Endothelial cell of umbilical vein (primary cell): ENCODE results near the gene TNFRSF19. TPM values are rescaled to one million over a fixed set of nuclear protein-coding genes. Genes with fewer than 3 reads are reported as not detected.

Experiments used
- BruUV-seq: library from RNA; stranded (reverse); fragments of 400-500 nt; replicated peaks from 2 replicates; lab custom pipeline; 2021; lab: Mats Ljungman, UMichigan
- CTCF ChIA-PET: fragments of 300-600, 350-600 bp; sonication (Branson Sonifier 250); formaldehyde crosslinking; loops from one replicate; lab custom pipeline; 2021; ENCODE audit warnings: antibody characterized with exemption, inconsistent platforms; lab: Charles Lee
- POLR2A ChIA-PET: fragments of 300-600, 350-600 bp; sonication (Branson Sonifier 250); formaldehyde crosslinking; loops from one replicate; lab custom pipeline; 2021; ENCODE audit warnings: antibody characterized with exemption, inconsistent platforms; lab: Charles Lee
- DNase-seq: peaks from one replicate; pipeline ENCODE4 v3.0.0-alpha.2; 2011; ENCODE audit warnings: low read depth, low spot score
- FAIRE-seq: peaks from 2 replicates; lab custom pipeline; 2011; peaks lifted over from hg19 to GRCh38; lab: Jason Lieb, UNC
- H2AFZ ChIP-seq: 2 replicates; pipeline ENCODE4 v1.6.0; 2012; ENCODE audit warnings: low read depth, low read length, control low read depth, inconsistent platforms
- H3K27ac ChIP-seq: 2 replicates; pipeline ENCODE4 v1.5.1; 2011; ENCODE audit warnings: low read depth, mild to moderate bottlenecking, control low read depth, low read length, moderate library complexity; ENCODE audit not compliant: insufficient read depth
- H3K27me3 ChIP-seq, 2 experiments: 2 replicates each; pipeline versions ENCODE4 v1.6.0 to v1.6.1; 2011; ENCODE audit warnings: low read length in 2 of 2, mixed read lengths in 1 of 2; ENCODE audit not compliant: control insufficient read depth in 2 of 2, insufficient read depth in 2 of 2
- H3K36me3 ChIP-seq, 2 experiments: 2 replicates in 1 of 2; 3 replicates in 1 of 2; pipeline ENCODE4 v1.5.1; 2011; ENCODE audit warnings: low read length in 2 of 2, mild to moderate bottlenecking in 1 of 2, moderate library complexity in 1 of 2; ENCODE audit not compliant: control insufficient read depth in 2 of 2, insufficient read depth in 2 of 2; ENCODE audit errors: extremely low read depth in 1 of 2
- H3K4me1 ChIP-seq: 3 replicates; pipeline ENCODE4 v1.5.1; 2011; ENCODE audit warnings: mild to moderate bottlenecking, low read length; ENCODE audit not compliant: control insufficient read depth, insufficient read depth; ENCODE audit errors: extremely low read depth
- H3K4me2 ChIP-seq: 2 replicates; pipeline ENCODE4 v1.6.1; 2011; ENCODE audit warnings: low read length, control low read depth, mixed read lengths; ENCODE audit not compliant: insufficient read depth
- H3K4me3 ChIP-seq, 3 experiments: fragments of 200-600 bp in 1 of 3; sonication (generic), shearing (Covaris generic) in 1 of 3; replicated peaks in 1 of 3; 2 replicates each; pipeline ENCODE4 v1.5.1; 2011 to 2016; ENCODE audit warnings: control low read depth in 3 of 3, low read length in 3 of 3, mild to moderate bottlenecking in 2 of 3, inconsistent platforms in 1 of 3, low read depth in 1 of 3, moderate library complexity in 1 of 3; ENCODE audit not compliant: insufficient read depth in 1 of 3
- H3K79me2 ChIP-seq: 2 replicates; pipeline ENCODE4 v1.6.0; 2012; ENCODE audit warnings: low read length, inconsistent platforms; ENCODE audit not compliant: control insufficient read depth, insufficient read depth
- H3K9ac ChIP-seq: replicated peaks from 2 replicates; pipeline ENCODE3; 2011; ENCODE audit warnings: low read length, control low read depth; ENCODE audit not compliant: insufficient read depth; ENCODE audit errors: extremely low read depth
- H3K9me1 ChIP-seq: replicated peaks from 3 replicates; pipeline ENCODE4 v1.6.0; 2011; ENCODE audit warnings: mild to moderate bottlenecking, low read length; ENCODE audit not compliant: control insufficient read depth, insufficient read depth; ENCODE audit errors: extremely low read depth
- H3K9me3 ChIP-seq: replicated peaks from 2 replicates; pipeline ENCODE4 v1.5.1; 2012; ENCODE audit warnings: low read length, inconsistent platforms; ENCODE audit not compliant: control insufficient read depth, insufficient read depth
- H4K20me1 ChIP-seq: replicated peaks from 2 replicates; pipeline ENCODE3; 2011; ENCODE audit warnings: mild to moderate bottlenecking, low read length; ENCODE audit not compliant: control insufficient read depth, insufficient read depth; ENCODE audit errors: extremely low read depth
- EZH2 ChIP-seq: IDR thresholded peaks from 2 replicates; pipeline ENCODE4 v1.6.1; 2012; ENCODE audit warnings: borderline replicate concordance, low read depth, mild to moderate bottlenecking, moderate library complexity, low read length, inconsistent platforms; ENCODE audit not compliant: severe bottlenecking
- FOS ChIP-seq: IDR thresholded peaks from 2 replicates; pipeline ENCODE4 v1.6.1; 2011; ENCODE audit warnings: mild to moderate bottlenecking, low read length, moderate library complexity, borderline replicate concordance; ENCODE audit not compliant: insufficient read depth
- GATA2 ChIP-seq: IDR thresholded peaks from 2 replicates; pipeline ENCODE4 v1.7.0; 2011; ENCODE audit warnings: low read depth, mild to moderate bottlenecking, moderate library complexity, mixed read lengths, low read length; ENCODE audit not compliant: insufficient read length, insufficient read depth
- JUN ChIP-seq: IDR thresholded peaks from 2 replicates; pipeline ENCODE4 v1.6.1; 2011; ENCODE audit warnings: borderline replicate concordance, low read depth; ENCODE audit not compliant: insufficient read length, insufficient read depth
- MYC ChIP-seq: IDR thresholded peaks from one replicate; pipeline ENCODE4 v1.6.1; 2011; ENCODE audit warnings: mild to moderate bottlenecking, low read depth, low read length
- POLR2A ChIP-seq: IDR thresholded peaks from 2 replicates; pipeline ENCODE4 v1.6.1; 2012; ENCODE audit warnings: low read depth, mild to moderate bottlenecking, control low read depth, low read length
- dilution Hi-C: fragments of 300-500 bp; cut with MboI; formaldehyde crosslinking; loops from one replicate; pipeline ENCODE4 v1.15.0; 2019; ENCODE audit warnings: low sequenced_read_pairs; ENCODE audit not compliant: extremely low pct_ligation_motif_present
- intact Hi-C: fragments of 100-400 bp; cut with micrococcal nuclease; formaldehyde crosslinking; loops from one replicate; pipeline ENCODE4 v1.10.0; 2022
- polyA plus RNA-seq, 4 experiments: library from polyadenylated mRNA; depleted of rRNA in 3 of 4; stranded (reverse) in 3 of 4; unstranded in 1 of 4; fragments of >200 nt; gene quantifications; 2 replicates each; pipeline versions ENCODE4 v1.2.1 to v1.2.3, GENCODE V29; 2011 to 2012; ENCODE audit warnings: missing spikeins in 1 of 4
- total RNA-seq: library from RNA; stranded (reverse); gene quantifications from 2 replicates; pipeline ENCODE4 v1.2.3, GENCODE V29; 2021

TNFRSF19 gene
- total and polyA plus RNA-seq, 2 donors (not counting 3 experiments of a cell fraction or from before 2014, with no cell fraction given): 0.23 to 0.29 TPM

- intact Hi-C loops (no loop called here), dilution Hi-C loops (no loop called here)
- no peak overlapping the region for H3K4me2 ChIP-seq
- H3K4me1 ChIP-seq: no peaks in the 10 kb centered on the region
- H3K9ac ChIP-seq: no peak overlapping the region
- no peak for DNase-seq
- H3K9me3 ChIP-seq: no peaks in the 10 kb centered on the region
- ChIA-PET CTCF (no interaction called here), POLR2A (no interaction called here)
- BruUV-seq: no TSS peak
- no peak for TF ChIP-seq EZH2
- TF ChIP-seq POLR2A: no peak
- no peak for TF ChIP-seq MYC
- FAIRE-seq: no peak
- H3K4me3 ChIP-seq: no peak overlapping the region
- H4K20me1 ChIP-seq: no peaks in the 10 kb centered on the region
- H3K9me1 ChIP-seq: no peaks in the 10 kb centered on the region
- peaks cover 3 to 13% of the 10 kb centered on the region in 2 experiments for H3K27me3 ChIP-seq
- no peaks in the 10 kb centered on the region for H3K36me3 ChIP-seq
- no peak overlapping the region for H3K27ac ChIP-seq
- no peaks in the 10 kb centered on the region for H3K79me2 ChIP-seq
- no peak overlapping the region for H2AFZ ChIP-seq
These were observed 28.9 kb upstream of the TNFRSF19 start for GRCh38 chr13:23541221-23541824.

- Histone ChIP-seq H3K9me3 (no peaks in the 10 kb centered on the region), H3K9me1 (no peaks in the 10 kb centered on the region), H2AFZ (no peak overlapping the region), H3K4me3 (no peak overlapping the region), H3K4me2 (no peak overlapping the region), H3K79me2 (no peaks in the 10 kb centered on the region), H3K4me1 (no peaks in the 10 kb centered on the region), H3K36me3 (no peaks in the 10 kb centered on the region), H3K9ac (no peak overlapping the region), H3K27me3 (peaks cover 11 to 25% of the 10 kb centered on the region in 2 experiments), H4K20me1 (no peaks in the 10 kb centered on the region), H3K27ac (no peak overlapping the region)
- DNase-seq: no peak
- intact Hi-C loops (no loop called here), dilution Hi-C loops (no loop called here)
- ChIA-PET CTCF (interaction anchor here (1.4 kb wide), 1 partner anchor 198 kb away, joined by 3 read pairs; no protein-coding TSS in a partner anchor), POLR2A (no interaction called here)
- no peak for TF ChIP-seq JUN
- no peak for TF ChIP-seq EZH2
- no peak for TF ChIP-seq MYC
- TF ChIP-seq FOS: no peak
- TF ChIP-seq GATA2: no peak
- no peak for TF ChIP-seq POLR2A
- no TSS peak for BruUV-seq
- no peak for FAIRE-seq
These were observed 25.5 kb upstream of the TNFRSF19 start for GRCh38 chr13:23544668-23545067.
